IPS-11a (cell line): ENCODE measurements around the gene SNRPD2.
"Not testable (repeated sequence)": the region's sequence is repeated elsewhere in the genome, so short reads cannot be mapped to it uniquely, and the experiment has no call there.

Source experiments
- H3K4me3 ChIP-seq: one replicate; pipeline ENCODE4 v1.5.1; 2013; ENCODE audit warnings: low read depth, low read length, control low read depth

SNRPD2 gene

GRCh38 chr19:45705710-45706415, 14.1 kb upstream of the SNRPD2 start:
- no peak overlapping the region for H3K4me3 ChIP-seq

- no peak overlapping the region for H3K4me3 ChIP-seq
Observed at GRCh38 chr19:45705115-45705514, 13.4 kb upstream of the SNRPD2 start.

- no peak overlapping the region for H3K4me3 ChIP-seq
Observed at GRCh38 chr19:45701676-45702075, 9.9 kb upstream of the SNRPD2 start.

GRCh38 chr19:45693106-45693788, 1.5 kb upstream of the SNRPD2 start:
- peak overlapping the region; percentile 97 for H3K4me3 ChIP-seq

- H3K4me3 ChIP-seq, result peak within 1 kb of the TSS; percentile 97
Observed at GRCh38 chr19:45692187-45693105, 693 bp upstream of the SNRPD2 start, which contains the start of gene QPCTL. Gene QPCTL, plus strand, starts transcription at chr19:45692666. Its CDS starts 38 bp downstream, at chr19:45692704.

GRCh38 chr19:45687599-45687998, 4.2 kb downstream of the SNRPD2 start:
- no peak overlapping the region for H3K4me3 ChIP-seq

GRCh38 chr19:45685045-45685444, 6.7 kb downstream of the SNRPD2 start:
- not testable (repeated sequence) for H3K4me3 ChIP-seq

- H3K4me3 ChIP-seq, result no peak overlapping the region
Observed at GRCh38 chr19:45682908-45683307, 8.8 kb downstream of the SNRPD2 start.

- no peak overlapping the region for H3K4me3 ChIP-seq
Observed at GRCh38 chr19:45682117-45682516, 9.6 kb downstream of the SNRPD2 start.

GRCh38 chr19:45681391-45682015, 10.2 kb downstream of the SNRPD2 start:
- H3K4me3 ChIP-seq, result no peak overlapping the region

- H3K4me3 ChIP-seq, result peak overlapping the region; percentile 62
Observed at GRCh38 chr19:45677351-45678230, 14.2 kb downstream of the SNRPD2 start.

- peak overlapping the region; percentile 62 for H3K4me3 ChIP-seq
Observed at GRCh38 chr19:45676851-45677263, 14.9 kb downstream of the SNRPD2 start.

GRCh38 chr19:45674946-45675345, 16.8 kb downstream of the SNRPD2 start:
- no peak overlapping the region for H3K4me3 ChIP-seq

- peak overlapping the region; percentile 43 for H3K4me3 ChIP-seq
Observed at GRCh38 chr19:45670670-45671453, 20.9 kb downstream of the SNRPD2 start.

- H3K4me3 ChIP-seq, result no peak overlapping the region
Observed at GRCh38 chr19:45668342-45668871, 23.3 kb downstream of the SNRPD2 start.

GRCh38 chr19:45667620-45668341, 24.0 kb downstream of the SNRPD2 start, which contains the start of gene GIPR:
Gene GIPR, plus strand, starts transcription at chr19:45668221. Its CDS starts 1,300 bp downstream, at chr19:45669521.
- peak within 1 kb of the TSS; percentile 47 for H3K4me3 ChIP-seq

- H3K4me3 ChIP-seq, result no peak overlapping the region
Observed at GRCh38 chr19:45664575-45664974, 27.2 kb downstream of the SNRPD2 start.

GRCh38 chr19:45663800-45664199, 28.0 kb downstream of the SNRPD2 start:
- no peak overlapping the region for H3K4me3 ChIP-seq
